GM18498 (cell line): ENCODE measurements around the gene C11orf16.
"Not testable (repeated sequence)": the region's sequence is repeated elsewhere in the genome, so short reads cannot be mapped to it uniquely, and the experiment has no call there.

ENCODE experiments used
- ATAC-seq: cut with Tn5 transposase; IDR thresholded peaks from one replicate; pipeline ENCODE4 v1.9.1; 2021; ENCODE audit warnings: mild to moderate bottlenecking, moderate library complexity; ENCODE audit not compliant: unreplicated experiment

Gene C11orf16

GRCh38 chr11:8899119-8899753 lies 33.5 kb downstream of the C11orf16 start:
- no peak for ATAC-seq

- ATAC-seq: not testable (repeated sequence)
These were observed 41.6 kb downstream of the C11orf16 start for GRCh38 chr11:8891185-8891584.

GRCh38 chr11:8886322-8886721 lies 46.4 kb downstream of the C11orf16 start:
- ATAC-seq: no peak

GRCh38 chr11:8881585-8881984 lies 51.2 kb downstream of the C11orf16 start:
- not testable (repeated sequence) for ATAC-seq

GRCh38 chr11:8878771-8879170 lies 54.0 kb downstream of the C11orf16 start:
- no peak for ATAC-seq

GRCh38 chr11:8873741-8874405 lies 58.9 kb downstream of the C11orf16 start:
- no peak for ATAC-seq

GRCh38 chr11:8871962-8872361 lies 60.8 kb downstream of the C11orf16 start:
- ATAC-seq: no peak

- no peak for ATAC-seq
These were observed 61.5 kb downstream of the C11orf16 start for GRCh38 chr11:8871171-8871775.

GRCh38 chr11:8870411-8871170 lies 62.2 kb downstream of the C11orf16 start:
- no peak for ATAC-seq
